Transverse colon (tissue), 4 donors: ENCODE data around the gene RAF1. TPM values are rescaled to one million over a fixed set of nuclear protein-coding genes. Genes with fewer than 3 reads are reported as not detected.

Source experiments
- DNase-seq: peaks from one replicate; pipeline ENCODE4 v3.0.0-alpha.2; 2019
- H3K27ac ChIP-seq, 4 donors: fragments of 200-600 bp; sonication (generic); 2 replicates each; pipeline ENCODE4 v1.5.1; 2016 to 2018; ENCODE audit warnings: inconsistent platforms in 4 of 4
- H3K27me3 ChIP-seq: fragments of 200-600 bp; sonication (generic); 2 replicates; pipeline ENCODE4 v1.5.1; 2017; ENCODE audit warnings: inconsistent platforms
- H3K36me3 ChIP-seq, 4 donors: fragments of 200-600 bp; sonication (generic); 2 replicates each; pipeline ENCODE4 v1.5.1; 2017 to 2019; ENCODE audit warnings: inconsistent platforms in 4 of 4
- H3K4me1 ChIP-seq, 4 donors: fragments of 200-600 bp; sonication (generic); 2 replicates each; pipeline ENCODE4 v1.5.1; 2017 to 2020; ENCODE audit warnings: inconsistent platforms in 4 of 4
- H3K4me3 ChIP-seq, 4 donors: fragments of 200-600 bp; sonication (generic); 1 replicate in 1 of 4; 2 replicates in 3 of 4; pipeline versions ENCODE4 v1.5.1 to v1.6.1; 2017 to 2019; ENCODE audit warnings: inconsistent platforms in 4 of 4
- H3K9me3 ChIP-seq, 2 donors: fragments of 200-600 bp; sonication (generic); 2 replicates each; pipeline ENCODE4 v1.5.1; 2017 to 2019; ENCODE audit warnings: inconsistent platforms in 2 of 2
- CTCF ChIP-seq, 5 experiments: fragments of 200-600 bp in 3 of 5; fragments of 450-650 bp in 2 of 5; sonication (generic) in 3 of 5; IDR thresholded peaks; 1 replicate in 2 of 5; 2 replicates in 3 of 5; pipeline ENCODE4 v1.5.1; 2016 to 2017; ENCODE audit warnings: antibody characterized with exemption in 5 of 5, inconsistent platforms in 3 of 5, mild to moderate bottlenecking in 2 of 5, moderate library complexity in 1 of 5
- EP300 ChIP-seq: sonication (generic); formaldehyde crosslinking; IDR thresholded peaks from one replicate; pipeline ENCODE4 v1.6.1; 2017; ENCODE audit warnings: antibody characterized with exemption, low read depth
- POLR2A ChIP-seq: fragments of 450-650 bp; IDR thresholded peaks from one replicate; pipeline ENCODE4 v1.6.1; 2016; ENCODE audit warnings: antibody characterized with exemption, mild to moderate bottlenecking, moderate library complexity
- POLR2AphosphoS5 ChIP-seq, 3 donors: sonication (generic); formaldehyde crosslinking; IDR thresholded peaks; one replicate each; pipeline ENCODE4 v1.6.1; 2016; ENCODE audit warnings: antibody characterized with exemption in 3 of 3
- WGBS, 2 donors: methylation state at CpG; one replicate each; pipeline ENCODE4 v1.1.5; 2018; ENCODE audit warnings: low coverage in 1 of 2; 5-methylcytosine and 5-hydroxymethylcytosine counted together
- in situ Hi-C, 4 donors: fragments of 200-750 bp; cut with MboI; loops; one replicate each; pipeline versions ENCODE4 v1.15.0 to v1.15.1; 2017; ENCODE audit warnings: low sequenced_read_pairs in 3 of 4, low pct_ligation_motif_present in 1 of 4, low pct_unique_long_range_greater_than_20kb in 1 of 4
- intact Hi-C: fragments of 100-400 bp; cut with DNase I; formaldehyde crosslinking; loops from one replicate; pipeline ENCODE4 v1.15.1; 2023; ENCODE audit warnings: low total_unique reads
- total RNA-seq, 4 donors: library from RNA; depleted of rRNA; stranded (reverse); fragments of >200 nt; gene quantifications; one replicate each; pipeline ENCODE4 v1.1.0, GENCODE V29; 2016

RAF1 gene
- total RNA-seq, 4 donors from 2014 or later = 98.4 to 283 (median 132) TPM

- WGBS, 2 donors = 65 to 76% methylated on average over 3 of the region's 3 CpGs
- no peak for DNase-seq
- intact Hi-C loops (no loop called here), in situ Hi-C loops (loop anchor here in 1 of 4 donors (25.0 kb wide), 1 partner anchor 144 kb away; no protein-coding TSS in a partner anchor)
- H3K9me3 ChIP-seq = no peaks in the 10 kb centered on the region
- peaks cover 0 to 42% (median 15%) of the 10 kb centered on the region in 4 donors for H3K36me3 ChIP-seq
- no peak overlapping the region for H3K27ac ChIP-seq
- H3K4me3 ChIP-seq = no peak overlapping the region
- TF ChIP-seq POLR2AphosphoS5 (IDR thresholded peaks at IDR 0.05) (no peak), CTCF (IDR thresholded peaks at IDR 0.05) (no peak), POLR2A (no peak), EP300 (no peak)
- H3K27me3 ChIP-seq = no peaks in the 10 kb centered on the region
- no peaks in the 10 kb centered on the region for H3K4me1 ChIP-seq
Observed at GRCh38 chr3:12568747-12569146, 95.2 kb downstream of the RAF1 start.

- peaks cover 0 to 3% (median 0%) of the 10 kb centered on the region in 4 donors for H3K4me1 ChIP-seq
- in situ Hi-C loops (loop anchor here in 1 of 4 donors (25.0 kb wide), 1 partner anchor 145 kb away; no protein-coding TSS in a partner anchor), intact Hi-C loops (no loop called here)
- DNase-seq = no peak
- no peak overlapping the region for H3K27ac ChIP-seq
- peaks cover 0 to 25% (median 7%) of the 10 kb centered on the region in 4 donors for H3K36me3 ChIP-seq
- no peaks in the 10 kb centered on the region for H3K27me3 ChIP-seq
- TF ChIP-seq CTCF (IDR thresholded peaks at IDR 0.05) = no peak
- no peak overlapping the region for H3K4me3 ChIP-seq
- H3K9me3 ChIP-seq = no peaks in the 10 kb centered on the region
Observed at GRCh38 chr3:12566976-12567375, 96.9 kb downstream of the RAF1 start.

GRCh38 chr3:12562451-12562850 is 101.5 kb downstream of the RAF1 start:
- Histone ChIP-seq H3K27me3 (no peaks in the 10 kb centered on the region), H3K36me3 (peaks cover 0 to 3% (median 0%) of the 10 kb centered on the region in 4 donors), H3K4me3 (no peak overlapping the region), H3K27ac (no peak overlapping the region), H3K4me1 (peaks cover 13 to 25% (median 21%) of the 10 kb centered on the region in 4 donors), H3K9me3 (no peaks in the 10 kb centered on the region)
- TF ChIP-seq POLR2A (no peak), POLR2AphosphoS5 (IDR thresholded peaks at IDR 0.05) (no peak), CTCF (IDR thresholded peaks at IDR 0.05) (no peak), EP300 (no peak)
- WGBS, 2 donors = 86% methylated on average over 1 of the region's 1 CpG; no CpG with 5 or more reads in 1 of the 2 donors
- DNase-seq = no peak
- intact Hi-C loops (no loop called here), in situ Hi-C loops (loop anchor here in 1 of 4 donors (25.0 kb wide), 1 partner anchor 150 kb away; no protein-coding TSS in a partner anchor)

GRCh38 chr3:12561397-12561796 is 102.5 kb downstream of the RAF1 start:
- intact Hi-C loops = no loop called here
- Histone ChIP-seq H3K4me3 (no peak overlapping the region), H3K27me3 (no peaks in the 10 kb centered on the region), H3K9me3 (no peaks in the 10 kb centered on the region), H3K4me1 (peaks cover 13 to 26% (median 22%) of the 10 kb centered on the region in 4 donors), H3K36me3 (peaks cover 0 to 1% (median 0%) of the 10 kb centered on the region in 4 donors), H3K27ac (no peak overlapping the region)
- 46 to 54% methylated on average over 2 of the region's 2 CpGs for WGBS, 2 donors
- TF ChIP-seq CTCF (IDR thresholded peaks at IDR 0.05) (no peak), POLR2AphosphoS5 (IDR thresholded peaks at IDR 0.05) (no peak), EP300 (no peak), POLR2A (no peak)
- in situ Hi-C loops = loop anchor here in 1 of 4 donors (25.0 kb wide), 1 partner anchor 151 kb away; no protein-coding TSS in a partner anchor
- DNase-seq = no peak
